NB4 (cell line): ENCODE measurements around the gene IQCK.
A peak's percentile ranks its signal among the peaks of the same experiment; 100 is the strongest.

Experiments used
- DNase-seq: peaks from one replicate; pipeline ENCODE4 v3.0.0; 2010; ENCODE audit warnings: low read depth
- H3K4me3 ChIP-seq: one replicate; pipeline ENCODE4 v1.5.1; 2011; ENCODE audit warnings: mild to moderate bottlenecking, low read depth, low read length, moderate library complexity
- CTCF ChIP-seq: IDR thresholded peaks from one replicate; pipeline ENCODE4 v1.5.1; 2012; ENCODE audit warnings: low read depth, low read length
- MAX ChIP-seq: IDR thresholded peaks from 2 replicates; pipeline ENCODE4 v1.6.1; 2011; ENCODE audit warnings: low read depth, low read length
- MYC ChIP-seq: IDR thresholded peaks from 2 replicates; pipeline ENCODE4 v1.6.1; 2011; ENCODE audit warnings: low read depth, low read length
- POLR2A ChIP-seq: IDR thresholded peaks from 2 replicates; pipeline ENCODE4 v1.6.1; 2011; ENCODE audit warnings: mild to moderate bottlenecking; ENCODE audit not compliant: insufficient read length; ENCODE audit errors: extremely low read depth

IQCK gene

GRCh38 chr16:19901164-19901563, 183.1 kb downstream of the IQCK start:
- TF ChIP-seq CTCF (no peak), MYC (no peak), MAX (no peak), POLR2A (no peak)
- DNase-seq, result no peak
- H3K4me3 ChIP-seq, result no peak overlapping the region

- H3K4me3 ChIP-seq, result no peak overlapping the region
- DNase-seq, result peak; percentile 70
- TF ChIP-seq MAX (no peak), CTCF (peak; percentile 90)
Observed at GRCh38 chr16:19907161-19907992, 189.3 kb downstream of the IQCK start.
